Body of pancreas (tissue), 4 donors: Measurements from ENCODE around the gene SLC15A2. TPM values are rescaled to one million over a fixed set of nuclear protein-coding genes. Genes with fewer than 3 reads are reported as not detected.
A peak's percentile ranks its signal among the peaks of the same experiment; 100 is the strongest.
"Not testable (repeated sequence)": the region's sequence is repeated elsewhere in the genome, so short reads cannot be mapped to it uniquely, and the experiment has no call there.

Source experiments
- ATAC-seq: fragments of 150-250 bp; one replicate; pipeline ENCODE4 v1.9.1; 2016
- DNase-seq, 4 donors: peaks; one replicate each; pipeline ENCODE4 v3.0.0-alpha.2; 2019
- H3K27ac ChIP-seq, 4 donors: fragments of 200-600 bp; sonication (generic); 1 replicate in 3 of 4; 2 replicates in 1 of 4; pipeline versions ENCODE4 v1.5.1 to v1.6.1; 2016 to 2019; ENCODE audit warnings: mild to moderate bottlenecking in 1 of 4, mixed read lengths in 1 of 4, moderate library complexity in 1 of 4
- H3K27me3 ChIP-seq, 2 donors: fragments of 200-600 bp; sonication (generic); one replicate each; pipeline ENCODE4 v1.6.0; 2016; ENCODE audit warnings: mild to moderate bottlenecking in 1 of 2
- H3K36me3 ChIP-seq, 2 donors: fragments of 200-600 bp; sonication (generic); replicated peaks in 1 of 2; 2 replicates each; pipeline ENCODE4 v1.5.1; 2016; ENCODE audit warnings: low read depth in 2 of 2; ENCODE audit not compliant: insufficient read depth in 1 of 2
- H3K4me1 ChIP-seq: fragments of 200-600 bp; sonication (generic); one replicate; pipeline ENCODE4 v1.6.0; 2016
- H3K4me3 ChIP-seq, 2 donors: fragments of 200-600 bp; sonication (generic); 1 replicate in 1 of 2; 2 replicates in 1 of 2; pipeline ENCODE4 v1.5.1; 2016 to 2019
- H3K9me3 ChIP-seq, 3 donors: fragments of 200-600 bp; sonication (generic); 1 replicate in 2 of 3; 2 replicates in 1 of 3; pipeline ENCODE4 v1.5.1; 2016
- POLR2A ChIP-seq, 3 donors: fragments of 450-650 bp; IDR thresholded peaks; one replicate each; pipeline ENCODE4 v1.6.1; 2016; ENCODE audit warnings: antibody characterized with exemption in 3 of 3, mild to moderate bottlenecking in 2 of 3
- WGBS, 2 donors: methylation state at CpG; one replicate each; pipeline ENCODE4 v1.1.5; 2017; 5-methylcytosine and 5-hydroxymethylcytosine counted together
- intact Hi-C: fragments of 100-400 bp; cut with DNase I; formaldehyde crosslinking; loops from one replicate; pipeline ENCODE4 v1.15.1; 2023
- total RNA-seq, 2 donors: library from RNA; depleted of rRNA; stranded (reverse); fragments of >200 nt; gene quantifications; one replicate each; pipeline ENCODE4 v1.1.0, GENCODE V29; 2016
- TF ChIP-seq, protein P1 (sequence below), 7 experiments: fragments of 450-650 bp in 4 of 7; fragments of 200-600 bp in 3 of 7; sonication (generic) in 3 of 7; IDR thresholded peaks; one replicate each; pipeline ENCODE4 v1.5.1; 2016 to 2019; ENCODE audit warnings: antibody characterized with exemption in 7 of 7

Gene SLC15A2, protein sequence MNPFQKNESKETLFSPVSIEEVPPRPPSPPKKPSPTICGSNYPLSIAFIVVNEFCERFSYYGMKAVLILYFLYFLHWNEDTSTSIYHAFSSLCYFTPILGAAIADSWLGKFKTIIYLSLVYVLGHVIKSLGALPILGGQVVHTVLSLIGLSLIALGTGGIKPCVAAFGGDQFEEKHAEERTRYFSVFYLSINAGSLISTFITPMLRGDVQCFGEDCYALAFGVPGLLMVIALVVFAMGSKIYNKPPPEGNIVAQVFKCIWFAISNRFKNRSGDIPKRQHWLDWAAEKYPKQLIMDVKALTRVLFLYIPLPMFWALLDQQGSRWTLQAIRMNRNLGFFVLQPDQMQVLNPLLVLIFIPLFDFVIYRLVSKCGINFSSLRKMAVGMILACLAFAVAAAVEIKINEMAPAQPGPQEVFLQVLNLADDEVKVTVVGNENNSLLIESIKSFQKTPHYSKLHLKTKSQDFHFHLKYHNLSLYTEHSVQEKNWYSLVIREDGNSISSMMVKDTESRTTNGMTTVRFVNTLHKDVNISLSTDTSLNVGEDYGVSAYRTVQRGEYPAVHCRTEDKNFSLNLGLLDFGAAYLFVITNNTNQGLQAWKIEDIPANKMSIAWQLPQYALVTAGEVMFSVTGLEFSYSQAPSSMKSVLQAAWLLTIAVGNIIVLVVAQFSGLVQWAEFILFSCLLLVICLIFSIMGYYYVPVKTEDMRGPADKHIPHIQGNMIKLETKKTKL
- total RNA-seq = 1 to 10 TPM; 2.3 TPM

DNA sequence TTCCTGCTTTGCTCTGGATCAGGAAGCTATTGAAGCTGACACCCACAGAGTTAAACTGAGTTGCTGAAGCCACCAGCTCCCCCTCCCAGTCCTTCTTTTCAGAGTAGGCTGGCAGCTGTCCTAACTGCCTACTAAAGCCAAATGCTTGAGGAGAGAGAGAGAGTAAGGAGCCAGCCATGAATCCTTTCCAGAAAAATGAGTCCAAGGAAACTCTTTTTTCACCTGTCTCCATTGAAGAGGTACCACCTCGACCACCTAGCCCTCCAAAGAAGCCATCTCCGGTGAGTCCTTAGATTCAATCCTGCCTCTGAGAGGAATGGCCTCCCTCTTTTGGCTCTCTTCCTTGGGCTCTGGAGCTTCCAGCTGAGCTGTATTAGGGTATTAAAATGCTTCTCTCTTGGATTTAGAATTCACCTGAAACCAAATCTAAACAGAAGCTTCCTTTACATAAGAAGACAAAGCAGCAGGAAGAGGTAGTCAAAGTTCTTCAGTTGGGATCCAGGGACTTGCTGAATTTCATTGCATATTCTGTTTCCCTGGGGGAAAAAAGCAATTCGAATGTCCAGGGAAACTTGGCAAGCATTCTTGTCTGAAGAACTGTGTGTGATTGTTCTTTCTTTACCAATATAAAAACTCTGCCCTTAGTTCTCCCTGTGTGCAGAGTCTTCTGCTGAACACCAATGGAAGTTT is at the start of gene SLC15A2:
SLC15A2 (plus strand) TSS at position 101 of the 690 bp plus-strand sequence; CDS start at position 177, 76 bp downstream.
- TF ChIP-seq, protein P1, sequence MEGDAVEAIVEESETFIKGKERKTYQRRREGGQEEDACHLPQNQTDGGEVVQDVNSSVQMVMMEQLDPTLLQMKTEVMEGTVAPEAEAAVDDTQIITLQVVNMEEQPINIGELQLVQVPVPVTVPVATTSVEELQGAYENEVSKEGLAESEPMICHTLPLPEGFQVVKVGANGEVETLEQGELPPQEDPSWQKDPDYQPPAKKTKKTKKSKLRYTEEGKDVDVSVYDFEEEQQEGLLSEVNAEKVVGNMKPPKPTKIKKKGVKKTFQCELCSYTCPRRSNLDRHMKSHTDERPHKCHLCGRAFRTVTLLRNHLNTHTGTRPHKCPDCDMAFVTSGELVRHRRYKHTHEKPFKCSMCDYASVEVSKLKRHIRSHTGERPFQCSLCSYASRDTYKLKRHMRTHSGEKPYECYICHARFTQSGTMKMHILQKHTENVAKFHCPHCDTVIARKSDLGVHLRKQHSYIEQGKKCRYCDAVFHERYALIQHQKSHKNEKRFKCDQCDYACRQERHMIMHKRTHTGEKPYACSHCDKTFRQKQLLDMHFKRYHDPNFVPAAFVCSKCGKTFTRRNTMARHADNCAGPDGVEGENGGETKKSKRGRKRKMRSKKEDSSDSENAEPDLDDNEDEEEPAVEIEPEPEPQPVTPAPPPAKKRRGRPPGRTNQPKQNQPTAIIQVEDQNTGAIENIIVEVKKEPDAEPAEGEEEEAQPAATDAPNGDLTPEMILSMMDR (IDR thresholded peaks at IDR 0.05) = no peak
- TF ChIP-seq POLR2A (IDR thresholded peaks at IDR 0.05) = peak in 1 of 3 donors; percentile 10
- WGBS, 2 donors = 4 to 10% methylated on average over 3 of the region's 3 CpGs
- Histone ChIP-seq H3K4me3 (no peak within 1 kb of the TSS), H3K36me3 (no peaks in the 10 kb centered on the region), H3K27ac (peak within 1 kb of the TSS in 3 of 4 donors; percentile 65 to 77 (median 66)), H3K9me3 (no peaks in the 10 kb centered on the region), H3K4me1 (peaks cover 34% of the 10 kb centered on the region), H3K27me3 (no peaks in the 10 kb centered on the region)
- intact Hi-C loops = no loop called here
- peak; percentile 64 for ATAC-seq
- peak; percentile 47 to 75 (median 62) for DNase-seq

DNA sequence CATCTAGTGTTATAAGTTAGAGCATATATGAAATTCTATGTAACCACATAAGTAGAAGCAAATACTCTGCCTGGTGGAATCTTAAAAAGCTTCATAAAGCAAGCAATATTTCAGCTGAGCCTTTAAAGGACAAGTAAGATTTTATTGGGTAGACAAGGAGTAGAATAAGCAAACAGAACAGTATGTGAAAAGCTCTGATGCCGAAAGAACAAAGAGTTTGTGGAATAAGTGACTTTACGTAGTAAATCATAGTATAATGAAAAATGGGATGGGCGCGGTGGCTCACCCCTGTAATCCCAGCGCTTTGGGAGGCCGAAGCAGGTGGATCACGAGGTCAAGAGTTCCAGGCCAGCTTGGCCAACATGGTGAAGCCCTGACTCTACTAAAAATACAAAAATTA is 49.3 kb upstream of the SLC15A2 start:
- no peaks in the 10 kb centered on the region for H3K4me1 ChIP-seq
- no peak for ATAC-seq
- no peaks in the 10 kb centered on the region for H3K27me3 ChIP-seq
- peaks cover 0 to 3% of the 10 kb centered on the region in 2 donors for H3K36me3 ChIP-seq
- 96 to 98% methylated on average over 7 of the region's 7 CpGs for WGBS, 2 donors
- no peak overlapping the region for H3K4me3 ChIP-seq
- no peak overlapping the region for H3K27ac ChIP-seq
- no peak for TF ChIP-seq POLR2A (IDR thresholded peaks at IDR 0.05)
- TF ChIP-seq, protein P1 (IDR thresholded peaks at IDR 0.05) = no peak
- H3K9me3 ChIP-seq = no peaks in the 10 kb centered on the region
- no peak for DNase-seq
- intact Hi-C loops = no loop called here

DNA sequence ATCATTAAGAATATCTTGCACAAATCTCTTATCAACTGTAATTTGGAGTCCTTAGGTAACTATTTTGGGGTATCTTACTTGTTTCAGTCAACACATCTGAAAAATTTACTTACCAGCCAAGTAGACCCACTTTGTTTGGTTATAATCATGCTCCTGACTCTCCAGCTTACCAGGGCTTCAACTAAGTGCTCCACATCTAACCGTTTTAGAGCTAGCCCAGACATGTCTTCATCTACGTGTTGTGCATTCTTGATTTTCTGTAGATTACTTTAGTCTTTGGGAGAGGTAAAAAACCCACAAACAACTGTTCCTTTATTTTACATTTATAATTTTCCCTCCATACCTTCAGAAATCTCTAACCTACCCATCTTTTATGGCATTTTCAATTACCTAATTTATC is 41.9 kb upstream of the SLC15A2 start:
- WGBS, 2 donors = 81 to 96% methylated on average over 2 of the region's 2 CpGs
- Histone ChIP-seq H3K36me3 (no peaks in the 10 kb centered on the region), H3K4me3 (no peak overlapping the region), H3K27ac (no peak overlapping the region), H3K9me3 (no peaks in the 10 kb centered on the region), H3K4me1 (no peaks in the 10 kb centered on the region), H3K27me3 (no peaks in the 10 kb centered on the region)
- no peak for ATAC-seq
- intact Hi-C loops = no loop called here
- no peak for DNase-seq
- TF ChIP-seq, protein P1 (IDR thresholded peaks at IDR 0.05) = no peak
- no peak for TF ChIP-seq POLR2A (IDR thresholded peaks at IDR 0.05)

DNA sequence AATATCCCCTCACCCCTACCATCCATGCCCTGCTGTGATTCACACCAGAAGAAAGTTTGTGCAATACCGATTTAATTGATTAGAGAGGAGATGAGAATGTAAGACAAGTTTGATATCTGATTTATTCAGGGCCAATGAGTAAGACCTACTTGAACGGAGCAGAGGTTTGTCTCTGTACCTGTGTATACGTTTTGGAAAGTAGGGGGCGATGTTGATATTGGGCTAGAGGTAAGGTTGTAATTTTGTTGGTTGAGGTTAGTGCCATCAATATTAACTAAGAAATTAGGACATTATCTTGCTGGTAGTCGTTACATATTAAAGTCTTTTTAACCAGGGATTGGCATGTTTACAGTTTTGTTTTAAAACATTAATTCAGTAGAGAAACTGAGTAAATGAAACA is 38.6 kb upstream of the SLC15A2 start:
- DNase-seq = no peak
- ATAC-seq = peak; percentile 40
- Histone ChIP-seq H3K27ac (no peak overlapping the region), H3K36me3 (no peaks in the 10 kb centered on the region), H3K4me3 (no peak overlapping the region), H3K4me1 (no peaks in the 10 kb centered on the region), H3K9me3 (no peaks in the 10 kb centered on the region), H3K27me3 (no peaks in the 10 kb centered on the region)
- intact Hi-C loops = no loop called here
- TF ChIP-seq, protein P1 (IDR thresholded peaks at IDR 0.05) = peak in 6 of 7 experiments; percentile 13 to 51 (median 37)
- no peak for TF ChIP-seq POLR2A (IDR thresholded peaks at IDR 0.05)
- whole genome bisulfite sequencing, 2 donors = 17 to 25% methylated on average over 5 of the region's 5 CpGs

DNA sequence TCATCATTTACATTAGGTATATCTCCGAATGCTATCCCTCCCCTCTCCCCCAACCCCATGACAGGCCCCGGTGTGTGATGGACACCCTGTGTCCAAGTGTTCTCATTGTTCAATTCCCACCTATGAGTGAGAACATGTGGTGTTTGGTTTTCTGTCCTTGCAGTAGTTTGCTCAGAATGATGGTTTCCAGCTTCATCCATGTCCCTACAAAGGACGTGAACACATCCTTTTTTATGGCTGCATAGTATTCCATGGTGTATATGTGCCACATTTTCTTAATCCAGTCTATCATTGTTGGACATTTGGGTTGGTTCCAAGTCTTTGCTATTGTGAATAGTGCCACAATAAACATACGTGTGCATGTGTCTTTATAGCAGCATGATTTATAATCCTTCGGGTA is 36.4 kb upstream of the SLC15A2 start:
- H3K27me3 ChIP-seq, H3K4me3 ChIP-seq, ATAC-seq, intact Hi-C loops, H3K4me1 ChIP-seq, H3K27ac ChIP-seq, H3K36me3 ChIP-seq, DNase-seq, H3K9me3 ChIP-seq: not testable (repeated sequence)
- WGBS, 2 donors = 85 to 96% methylated on average over 5 of the region's 5 CpGs

DNA sequence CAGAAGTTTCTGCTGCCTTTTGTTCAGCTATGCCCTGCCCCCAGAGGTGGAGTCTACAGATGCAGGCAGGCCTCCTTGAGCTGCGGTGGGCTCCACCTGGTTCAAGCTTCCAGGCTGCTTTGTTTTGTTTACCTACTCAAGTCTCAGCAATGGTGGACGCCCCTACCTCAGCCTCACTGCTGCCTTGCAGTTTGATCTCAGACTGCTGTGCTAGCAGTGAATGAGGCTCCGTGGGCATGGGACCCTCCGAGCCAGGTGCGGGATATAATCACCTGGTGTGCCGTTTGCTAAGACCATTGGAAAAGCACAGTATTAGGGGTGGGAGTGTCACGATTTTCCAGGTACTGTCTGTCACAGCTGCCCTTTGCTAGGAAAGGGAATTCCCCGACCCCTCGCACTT is 31.0 kb upstream of the SLC15A2 start:
- DNase-seq, H3K4me3 ChIP-seq, H3K27me3 ChIP-seq, H3K27ac ChIP-seq, ATAC-seq, H3K9me3 ChIP-seq, H3K4me1 ChIP-seq, intact Hi-C loops, H3K36me3 ChIP-seq: not testable (repeated sequence)
- WGBS, 2 donors = 91 to 96% methylated on average over 9 of the region's 9 CpGs
